Mesendoderm (in vitro differentiated cells): ENCODE measurements around the gene MTMR11.

Experiments used
- DNase-seq: peaks from one replicate; pipeline ENCODE4 v3.0.0; 2013
- H2AK5ac ChIP-seq: 2 replicates; pipeline ENCODE4 v1.6.1; 2013; ENCODE audit warnings: low read length, inconsistent platforms
- H2BK120ac ChIP-seq: 2 replicates; pipeline ENCODE4 v1.6.1; 2013; ENCODE audit warnings: low read depth, mild to moderate bottlenecking, low read length, moderate library complexity, mixed read lengths
- H2BK15ac ChIP-seq: replicated peaks from 2 replicates; pipeline ENCODE4 v1.6.1; 2013; ENCODE audit warnings: low read depth, mild to moderate bottlenecking, moderate library complexity
- H2BK5ac ChIP-seq: 2 replicates; pipeline ENCODE4 v1.6.1; 2013; ENCODE audit warnings: low read length, inconsistent platforms
- H3K18ac ChIP-seq: 2 replicates; pipeline ENCODE4 v1.6.1; 2013; ENCODE audit warnings: mild to moderate bottlenecking, low read length, mixed read lengths
- H3K23ac ChIP-seq: one replicate; pipeline ENCODE4 v1.6.1; 2013; ENCODE audit warnings: low read length
- H3K27ac ChIP-seq: 2 replicates; pipeline ENCODE4 v1.5.1; 2013; ENCODE audit warnings: low read depth, mild to moderate bottlenecking, inconsistent platforms, low read length, moderate library complexity
- H3K27me3 ChIP-seq: 2 replicates; pipeline ENCODE4 v1.6.1; 2013; ENCODE audit warnings: low read length, control low read depth, mild to moderate bottlenecking, inconsistent platforms; ENCODE audit not compliant: insufficient read depth, poor library complexity
- H3K36me3 ChIP-seq: 2 replicates; pipeline ENCODE4 v1.6.1; 2013; ENCODE audit warnings: low read length, inconsistent platforms; ENCODE audit not compliant: control insufficient read depth, insufficient read depth
- H3K4ac ChIP-seq: one replicate; pipeline ENCODE4 v1.6.1; 2013; ENCODE audit warnings: low read depth, mild to moderate bottlenecking, low read length, moderate library complexity
- H3K4me1 ChIP-seq: 2 replicates; pipeline ENCODE4 v1.6.1; 2013; ENCODE audit warnings: low read depth, low read length, inconsistent platforms; ENCODE audit not compliant: control insufficient read depth
- H3K4me2 ChIP-seq: 2 replicates; pipeline ENCODE4 v1.6.1; 2013; ENCODE audit warnings: low read length
- H3K4me3 ChIP-seq: 2 replicates; pipeline ENCODE4 v1.5.1; 2013; ENCODE audit warnings: mild to moderate bottlenecking, low read length
- H3K56ac ChIP-seq: one replicate; pipeline ENCODE4 v1.6.1; 2013; ENCODE audit warnings: low read length
- H3K79me1 ChIP-seq: 2 replicates; pipeline ENCODE4 v1.6.1; 2013; ENCODE audit warnings: low read length, inconsistent platforms
- H3K79me2 ChIP-seq: 2 replicates; pipeline ENCODE4 v1.6.1; 2013; ENCODE audit warnings: mild to moderate bottlenecking, low read length; ENCODE audit not compliant: control insufficient read depth, insufficient read depth
- H3K9ac ChIP-seq: 2 replicates; pipeline ENCODE4 v1.6.1; 2013; ENCODE audit warnings: low read length, inconsistent platforms
- H4K5ac ChIP-seq: one replicate; pipeline ENCODE4 v1.6.1; 2013; ENCODE audit warnings: low read length
- H4K8ac ChIP-seq: one replicate; pipeline ENCODE4 v1.6.1; 2013; ENCODE audit warnings: low read depth, mild to moderate bottlenecking, control low read depth, low read length, moderate library complexity
- WGBS: extraction: QIAGEN DNeasy Blood & Tissue Kit; methylation state at CpG from one replicate; pipeline ENCODE4 v1.1.7; 2013; ENCODE audit warnings: low lambda C conversion rate, missing lambda C conversion rate; ENCODE audit not compliant: insufficient coverage; ENCODE audit errors: extremely low coverage; 5-methylcytosine and 5-hydroxymethylcytosine counted together

MTMR11 gene

DNA sequence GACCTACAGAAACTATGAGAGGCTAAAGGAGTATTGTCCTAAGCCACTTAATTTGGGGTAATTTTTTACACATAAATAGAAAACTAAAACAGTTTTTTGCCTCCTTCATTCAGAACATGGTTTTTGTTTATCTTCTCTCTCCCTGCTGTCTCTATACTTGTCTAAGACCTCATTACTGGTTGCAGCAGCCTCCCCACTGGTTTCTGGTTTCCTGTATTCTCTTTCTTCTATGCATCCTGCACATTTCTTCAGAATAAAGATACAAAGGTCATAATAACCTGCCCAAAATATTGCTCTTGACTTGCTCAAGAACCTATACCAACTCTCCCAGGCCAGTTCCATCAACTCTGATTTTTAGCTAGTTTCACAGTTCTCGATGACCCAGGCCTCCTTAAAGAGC, 57.1 kb downstream of the MTMR11 start:
- Histone ChIP-seq H4K5ac (no peak overlapping the region), H3K79me2 (no peaks in the 10 kb centered on the region), H2BK120ac (no peak overlapping the region), H3K27ac (no peak overlapping the region), H2AK5ac (no peak overlapping the region), H2BK5ac (no peak overlapping the region), H3K79me1 (no peaks in the 10 kb centered on the region), H2BK15ac (no peak overlapping the region), H3K4ac (no peak overlapping the region), H3K4me2 (no peak overlapping the region), H3K9ac (no peak overlapping the region), H3K4me3 (no peak overlapping the region), H3K56ac (no peak overlapping the region), H3K18ac (no peak overlapping the region), H3K27me3 (no peaks in the 10 kb centered on the region), H3K23ac (no peak overlapping the region), H3K4me1 (no peaks in the 10 kb centered on the region), H4K8ac (no peak overlapping the region), H3K36me3 (no peaks in the 10 kb centered on the region)
- no peak for DNase-seq
- no CpG with 5 or more reads among the region's 1 CpG for WGBS
